ENCODE data around the gene SUCNR1.
"Not testable (repeated sequence)": the region's sequence is repeated elsewhere in the genome, so short reads cannot be mapped to it uniquely, and the experiment has no call there.

Gene SUCNR1

GRCh38 chr3:151874079-151874478, 636 bp downstream of the SUCNR1 start:
- peak; percentile 50 for DNase-seq

- peak; percentile 91 for DNase-seq
Measured at GRCh38 chr3:151875759-151876158, 2.3 kb downstream of the SUCNR1 start.

- peak; percentile 80 for DNase-seq
Measured at GRCh38 chr3:151877269-151877668, 3.8 kb downstream of the SUCNR1 start.

GRCh38 chr3:151878465-151878864, 5.0 kb downstream of the SUCNR1 start:
- DNase-seq, result peak; percentile 16

- peak; percentile 19 for DNase-seq
Measured at GRCh38 chr3:151879037-151879436, 5.6 kb downstream of the SUCNR1 start.

- DNase-seq, result peak; percentile 50
Measured at GRCh38 chr3:151879679-151880415, 6.4 kb downstream of the SUCNR1 start.

- DNase-seq, result no peak
Measured at GRCh38 chr3:151880416-151880690, 6.9 kb downstream of the SUCNR1 start.

GRCh38 chr3:151881137-151881536, 7.7 kb downstream of the SUCNR1 start:
- DNase-seq, result no peak

- DNase-seq, result peak; percentile 78
Measured at GRCh38 chr3:151885397-151885796, 12.0 kb downstream of the SUCNR1 start.

GRCh38 chr3:151887450-151888211, 14.2 kb downstream of the SUCNR1 start:
- not testable (repeated sequence) for DNase-seq

GRCh38 chr3:151890721-151891141, 17.3 kb downstream of the SUCNR1 start:
- no peak for DNase-seq

- DNase-seq, result no peak
Measured at GRCh38 chr3:151891721-151892120, 18.3 kb downstream of the SUCNR1 start.

GRCh38 chr3:151894219-151894618, 20.8 kb downstream of the SUCNR1 start:
- no peak for DNase-seq

- no peak for DNase-seq
Measured at GRCh38 chr3:151895478-151896241, 22.2 kb downstream of the SUCNR1 start.

- no peak for DNase-seq
Measured at GRCh38 chr3:151896246-151897012, 23.0 kb downstream of the SUCNR1 start.

- not testable (repeated sequence) for DNase-seq
Measured at GRCh38 chr3:151898121-151898520, 24.7 kb downstream of the SUCNR1 start.

- DNase-seq, result peak; percentile 9
Measured at GRCh38 chr3:151898564-151899261, 25.3 kb downstream of the SUCNR1 start.

- peak; percentile 19 for DNase-seq
Measured at GRCh38 chr3:151899996-151900395, 26.6 kb downstream of the SUCNR1 start.

- no peak for DNase-seq
Measured at GRCh38 chr3:151900460-151900859, 27.0 kb downstream of the SUCNR1 start.

GRCh38 chr3:151900884-151901643, 27.6 kb downstream of the SUCNR1 start:
- no peak for DNase-seq

GRCh38 chr3:151901644-151902285, 28.3 kb downstream of the SUCNR1 start:
- DNase-seq, result peak; percentile 17
